Measurements from ENCODE around the gene PWWP2B. TPM values are rescaled to one million over a fixed set of nuclear protein-coding genes. Genes with fewer than 3 reads are reported as not detected.

Gene PWWP2B
- total and polyA plus RNA-seq, 2 experiments from 2014 or later: 0.66 to 5.8 TPM

DNA sequence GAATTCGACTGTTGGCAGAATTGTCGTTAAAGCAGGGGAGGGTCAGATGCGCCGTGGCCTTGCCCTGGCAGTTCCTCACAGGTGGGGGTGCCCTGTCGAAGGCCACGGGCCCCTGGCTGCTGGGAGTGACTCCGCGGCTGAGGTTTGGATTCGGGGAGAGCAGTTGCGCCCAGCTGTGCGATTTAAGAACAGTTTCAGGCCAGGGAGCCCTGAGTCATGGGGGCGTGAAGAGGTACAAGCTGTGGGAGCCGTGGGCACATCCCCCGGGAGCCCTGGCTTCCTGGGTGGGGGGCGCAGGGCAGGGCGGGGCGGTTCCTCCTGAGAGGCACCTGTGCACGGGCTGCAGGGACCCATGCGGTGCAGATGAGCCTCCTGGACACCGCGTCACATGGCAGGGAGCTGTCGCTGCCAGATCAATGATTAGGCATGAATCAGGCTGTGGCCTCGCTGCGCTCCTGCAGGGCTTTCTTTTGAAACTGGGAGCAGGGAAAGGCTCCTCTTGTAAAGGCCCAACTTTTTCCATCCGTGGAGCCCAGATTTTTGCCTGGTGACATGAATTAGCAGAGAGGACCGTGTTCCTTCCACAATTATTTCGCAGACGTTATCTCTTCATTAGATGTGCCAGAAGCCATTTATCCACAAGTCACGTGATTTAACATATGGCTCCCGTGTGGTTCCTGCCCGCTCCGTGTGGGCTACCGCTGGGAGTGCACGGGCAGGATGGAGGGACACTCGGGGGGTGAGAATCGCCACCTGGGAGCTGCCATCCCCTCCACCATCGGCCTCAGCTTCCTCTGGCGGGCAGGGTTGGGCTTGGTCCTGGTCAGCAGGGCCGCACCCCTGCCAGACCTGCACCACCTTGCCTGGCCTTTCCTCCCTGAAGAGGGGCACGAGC, 918 bp downstream of the PWWP2B start:
- H3K9me3 ChIP-seq (ENCODE audit: low read depth): no peaks in the 10 kb centered on the region
- peak overlapping the region; percentile 61 for H2AFZ ChIP-seq
- in situ Hi-C loops (cut with MboI): no loop called here
- H3K27ac ChIP-seq: peak overlapping the region; percentile 18; the same call in 1 of the 2 replicates
- H4K20me1 ChIP-seq (ENCODE audit: insufficient read depth): no peaks in the 10 kb centered on the region
- H3K36me3 ChIP-seq (ENCODE audit: low read depth): no peaks in the 10 kb centered on the region
- H3K79me2 ChIP-seq (ENCODE audit: insufficient read depth): no peaks in the 10 kb centered on the region
- peak overlapping the region; percentile 83 for H3K4me2 ChIP-seq (ENCODE audit: unreplicated experiment)
- no peak for TF ChIP-seq EZH2phosphoT487 (IDR thresholded peaks at IDR 0.05; ENCODE audit: insufficient read depth, low read depth)
- TF ChIP-seq EZH2 (IDR thresholded peaks at IDR 0.05; ENCODE audit: insufficient read depth, poor library complexity, severe bottlenecking): no peak
- H3F3A ChIP-seq (ENCODE audit: insufficient read depth): no peaks in the 10 kb centered on the region
- no peaks in the 10 kb centered on the region for H3K9me2 ChIP-seq (ENCODE audit: insufficient read depth)
- H3K9ac ChIP-seq: peak overlapping the region; percentile 83
- H3K4me1 ChIP-seq (ENCODE audit: insufficient read depth): peaks cover 10% of the 10 kb centered on the region
- H3K27me3 ChIP-seq (replicated peaks; ENCODE audit: insufficient read depth): no peaks in the 10 kb centered on the region
- peak; percentile 87 for DNase-seq
- H3K4me3 ChIP-seq: peak overlapping the region; percentile 70
- 14 to 15% methylated on average over 33 to 40 of the region's 40 CpGs for WGBS, 2 experiments (ENCODE audit: low coverage in 1 of 2, low lambda C conversion rate in 2 of 2, missing lambda C conversion rate in 2 of 2)

DNA sequence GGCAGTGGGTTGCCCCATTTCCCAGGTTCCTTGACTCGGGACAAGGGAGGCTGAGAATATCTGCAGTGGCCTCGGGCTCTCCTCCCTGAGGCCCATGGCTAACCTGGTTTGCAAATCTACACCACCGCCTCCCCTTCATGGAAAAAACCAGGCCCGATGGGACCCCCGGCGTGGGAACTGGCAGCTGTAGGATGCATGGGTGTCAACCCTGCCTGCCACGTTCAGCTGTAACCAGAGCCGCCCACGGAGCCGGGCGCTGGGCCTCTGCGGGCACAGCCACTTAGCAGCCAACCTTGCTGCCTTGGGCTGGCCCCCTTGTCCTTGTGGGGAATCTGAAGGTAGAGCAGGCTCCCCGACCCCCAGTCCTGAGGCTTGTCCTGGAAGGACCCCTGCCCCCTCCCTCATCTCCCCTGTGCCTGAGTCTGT, 1.6 kb downstream of the PWWP2B start:
- no peaks in the 10 kb centered on the region for H3K9me3 ChIP-seq (ENCODE audit: low read depth)
- DNase-seq: no peak
- H4K20me1 ChIP-seq (ENCODE audit: insufficient read depth): no peaks in the 10 kb centered on the region
- 73 to 80% methylated on average over 9 to 13 of the region's 13 CpGs for WGBS, 2 experiments (ENCODE audit: low coverage in 1 of 2, low lambda C conversion rate in 2 of 2, missing lambda C conversion rate in 2 of 2)
- H3K9me2 ChIP-seq (ENCODE audit: insufficient read depth): no peaks in the 10 kb centered on the region
- H3K9ac ChIP-seq: peak overlapping the region; percentile 83; the same call in 1 of the 2 replicates
- TF ChIP-seq EZH2phosphoT487 (IDR thresholded peaks at IDR 0.05; ENCODE audit: insufficient read depth, low read depth) (no peak), EZH2 (IDR thresholded peaks at IDR 0.05; ENCODE audit: insufficient read depth, poor library complexity, severe bottlenecking) (no peak)
- H3K4me1 ChIP-seq (ENCODE audit: insufficient read depth): peaks cover 9% of the 10 kb centered on the region
- H3K79me2 ChIP-seq (ENCODE audit: insufficient read depth): no peaks in the 10 kb centered on the region
- in situ Hi-C loops (cut with MboI): no loop called here
- H2AFZ ChIP-seq: no peak overlapping the region
- no peak overlapping the region for H3K4me3 ChIP-seq
- H3K4me2 ChIP-seq (ENCODE audit: unreplicated experiment): no peak overlapping the region
- no peaks in the 10 kb centered on the region for H3F3A ChIP-seq (ENCODE audit: insufficient read depth)
- H3K36me3 ChIP-seq (ENCODE audit: low read depth): no peaks in the 10 kb centered on the region
- H3K27me3 ChIP-seq (replicated peaks; ENCODE audit: insufficient read depth): no peaks in the 10 kb centered on the region
- no peak overlapping the region for H3K27ac ChIP-seq

GRCh38 chr10:132399117-132400035, 2.4 kb downstream of the PWWP2B start:
- H4K20me1 ChIP-seq (ENCODE audit: insufficient read depth): no peaks in the 10 kb centered on the region
- DNase-seq: no peak
- H3K36me3 ChIP-seq (ENCODE audit: low read depth): no peaks in the 10 kb centered on the region
- no peak overlapping the region for H3K4me2 ChIP-seq (ENCODE audit: unreplicated experiment)
- H3K9me2 ChIP-seq (ENCODE audit: insufficient read depth): no peaks in the 10 kb centered on the region
- H3K27ac ChIP-seq: no peak overlapping the region
- H3K4me1 ChIP-seq (ENCODE audit: insufficient read depth): peaks cover 7% of the 10 kb centered on the region
- no peaks in the 10 kb centered on the region for H3K9me3 ChIP-seq (ENCODE audit: low read depth)
- no peak overlapping the region for H3K4me3 ChIP-seq
- no peak overlapping the region for H2AFZ ChIP-seq
- no peak overlapping the region for H3K9ac ChIP-seq
- no peak for TF ChIP-seq EZH2phosphoT487 (IDR thresholded peaks at IDR 0.05; ENCODE audit: insufficient read depth, low read depth)
- no peak for TF ChIP-seq EZH2 (IDR thresholded peaks at IDR 0.05; ENCODE audit: insufficient read depth, poor library complexity, severe bottlenecking)
- no peaks in the 10 kb centered on the region for H3F3A ChIP-seq (ENCODE audit: insufficient read depth)
- in situ Hi-C loops (cut with MboI): no loop called here
- no peaks in the 10 kb centered on the region for H3K79me2 ChIP-seq (ENCODE audit: insufficient read depth)
- WGBS, 2 experiments (ENCODE audit: low coverage in 1 of 2, low lambda C conversion rate in 2 of 2, missing lambda C conversion rate in 2 of 2): 90 to 91% methylated on average over 24 to 26 of the region's 27 CpGs
- H3K27me3 ChIP-seq (replicated peaks; ENCODE audit: insufficient read depth): no peaks in the 10 kb centered on the region

GRCh38 chr10:132400041-132400546, 3.1 kb downstream of the PWWP2B start:
- DNase-seq: no peak
- Histone ChIP-seq H3K9me2 (ENCODE audit: insufficient read depth) (no peaks in the 10 kb centered on the region), H2AFZ (no peak overlapping the region), H3K36me3 (ENCODE audit: low read depth) (no peaks in the 10 kb centered on the region), H3F3A (ENCODE audit: insufficient read depth) (no peaks in the 10 kb centered on the region), H3K27ac (no peak overlapping the region), H3K27me3 (replicated peaks; ENCODE audit: insufficient read depth) (no peaks in the 10 kb centered on the region), H3K4me1 (ENCODE audit: insufficient read depth) (peaks cover 7% of the 10 kb centered on the region), H3K4me3 (no peak overlapping the region), H3K4me2 (ENCODE audit: unreplicated experiment) (no peak overlapping the region), H4K20me1 (ENCODE audit: insufficient read depth) (no peaks in the 10 kb centered on the region), H3K9ac (no peak overlapping the region), H3K9me3 (ENCODE audit: low read depth) (no peaks in the 10 kb centered on the region), H3K79me2 (ENCODE audit: insufficient read depth) (no peaks in the 10 kb centered on the region)
- in situ Hi-C loops (cut with MboI): no loop called here
- 87 to 90% methylated on average over 7 to 9 of the region's 9 CpGs for WGBS, 2 experiments (ENCODE audit: low coverage in 1 of 2, low lambda C conversion rate in 2 of 2, missing lambda C conversion rate in 2 of 2)
- no peak for TF ChIP-seq EZH2phosphoT487 (IDR thresholded peaks at IDR 0.05; ENCODE audit: insufficient read depth, low read depth)
- TF ChIP-seq EZH2 (IDR thresholded peaks at IDR 0.05; ENCODE audit: insufficient read depth, poor library complexity, severe bottlenecking): no peak
